ENCODE measurements around the gene PLS1.
"Not testable (repeated sequence)": the region's sequence is repeated elsewhere in the genome, so short reads cannot be mapped to it uniquely, and the experiment has no call there.

The PLS1 gene

GRCh38 chr3:142595951-142596725 lies at the start of gene PLS1:
PLS1 (plus strand) TSS chr3:142596393; CDS start chr3:142664238, 67,845 bp downstream.
- DNase-seq, result peak; percentile 86

- DNase-seq, result no peak
Measured at GRCh38 chr3:142549986-142550385, 46.2 kb upstream of the PLS1 start.

- DNase-seq, result not testable (repeated sequence)
Measured at GRCh38 chr3:142552579-142552978, 43.6 kb upstream of the PLS1 start.

GRCh38 chr3:142553741-142554140 lies 42.5 kb upstream of the PLS1 start:
- no peak for DNase-seq

- no peak for DNase-seq
Measured at GRCh38 chr3:142560118-142560517, 36.1 kb upstream of the PLS1 start.

GRCh38 chr3:142563496-142563997 lies 32.6 kb upstream of the PLS1 start:
- no peak for DNase-seq

- DNase-seq, result no peak
Measured at GRCh38 chr3:142566096-142566495, 30.1 kb upstream of the PLS1 start.

- DNase-seq, result peak; percentile 18
Measured at GRCh38 chr3:142568393-142569017, 27.7 kb upstream of the PLS1 start.

GRCh38 chr3:142569422-142569821 lies 26.8 kb upstream of the PLS1 start:
- DNase-seq, result not testable (repeated sequence)

- not testable (repeated sequence) for DNase-seq
Measured at GRCh38 chr3:142574223-142574622, 22.0 kb upstream of the PLS1 start.

GRCh38 chr3:142574665-142575064 lies 21.5 kb upstream of the PLS1 start:
- no peak for DNase-seq

- no peak for DNase-seq
Measured at GRCh38 chr3:142576792-142577191, 19.4 kb upstream of the PLS1 start.

GRCh38 chr3:142577696-142578328 lies 18.4 kb upstream of the PLS1 start:
- no peak for DNase-seq

- DNase-seq, result peak; percentile 98
Measured at GRCh38 chr3:142578329-142579223, 17.6 kb upstream of the PLS1 start, which contains the start of gene ATR. ATR (minus strand) TSS chr3:142578733; CDS start chr3:142578704, 29 bp downstream.

- no peak for DNase-seq
Measured at GRCh38 chr3:142580061-142580423, 16.2 kb upstream of the PLS1 start.

- not testable (repeated sequence) for DNase-seq
Measured at GRCh38 chr3:142581070-142581469, 15.1 kb upstream of the PLS1 start.

GRCh38 chr3:142586803-142587406 lies 9.3 kb upstream of the PLS1 start:
- DNase-seq, result no peak

GRCh38 chr3:142588703-142589102 lies 7.5 kb upstream of the PLS1 start:
- no peak for DNase-seq

GRCh38 chr3:142592268-142592667 lies 3.9 kb upstream of the PLS1 start:
- DNase-seq, result not testable (repeated sequence)

- DNase-seq, result no peak
Measured at GRCh38 chr3:142595141-142595540, 1.1 kb upstream of the PLS1 start.

GRCh38 chr3:142595581-142595950 lies 627 bp upstream of the PLS1 start:
- no peak for DNase-seq

- no peak for DNase-seq
Measured at GRCh38 chr3:142596726-142597088, 514 bp downstream of the PLS1 start.

Data from stimulated activated CD4-positive, alpha-beta T cell treated with anti-CD3 and anti-CD28 coated beads, Interleukin-15, amount 100 ng/mL, for 24 hours (primary cell).